ENCODE results near the gene LKAAEAR1.

LKAAEAR1 gene

GRCh38 chr20:64079273-64080012 lies 4.8 kb downstream of the LKAAEAR1 start, which contains the start of gene RGS19:
RGS19 (minus strand) TSS chr20:64079518; CDS start chr20:64076886, 2,632 bp downstream.
- DNase-seq (ENCODE audit: low spot score in 2 of 2) (peak; percentile 58 to 83), ATAC-seq (peak; percentile 55)
- H3K9me3 Mint-ChIP-seq, result no peaks in the 10 kb centered on the region
- H3K4me3 Mint-ChIP-seq, result peak within 1 kb of the TSS; percentile 91
- peak within 1 kb of the TSS; percentile 92 for H3K27ac Mint-ChIP-seq
- peaks cover 53% of the 10 kb centered on the region for H3K4me1 Mint-ChIP-seq
- peaks cover 20% of the 10 kb centered on the region for H3K36me3 Mint-ChIP-seq

DNA sequence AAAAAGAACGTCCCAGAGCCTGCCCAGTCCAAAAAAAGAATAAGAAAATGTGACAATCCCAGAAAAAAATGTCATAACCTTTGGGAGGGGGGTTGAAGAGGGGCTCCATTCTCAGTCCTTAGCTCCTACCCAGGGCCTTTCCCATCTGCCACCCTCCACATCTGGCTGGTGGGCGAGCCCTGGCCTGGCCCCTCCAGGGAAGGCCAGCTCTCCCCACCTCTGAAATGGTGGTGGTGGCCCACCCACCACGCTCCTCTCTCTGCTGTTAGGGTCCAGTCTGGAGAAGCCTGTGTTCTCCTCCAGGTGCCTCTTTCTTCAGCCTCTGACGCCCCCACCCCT lies 5.3 kb downstream of the LKAAEAR1 start:
- H3K36me3 Mint-ChIP-seq, result peaks cover 25% of the 10 kb centered on the region
- no peak for ATAC-seq

DNA sequence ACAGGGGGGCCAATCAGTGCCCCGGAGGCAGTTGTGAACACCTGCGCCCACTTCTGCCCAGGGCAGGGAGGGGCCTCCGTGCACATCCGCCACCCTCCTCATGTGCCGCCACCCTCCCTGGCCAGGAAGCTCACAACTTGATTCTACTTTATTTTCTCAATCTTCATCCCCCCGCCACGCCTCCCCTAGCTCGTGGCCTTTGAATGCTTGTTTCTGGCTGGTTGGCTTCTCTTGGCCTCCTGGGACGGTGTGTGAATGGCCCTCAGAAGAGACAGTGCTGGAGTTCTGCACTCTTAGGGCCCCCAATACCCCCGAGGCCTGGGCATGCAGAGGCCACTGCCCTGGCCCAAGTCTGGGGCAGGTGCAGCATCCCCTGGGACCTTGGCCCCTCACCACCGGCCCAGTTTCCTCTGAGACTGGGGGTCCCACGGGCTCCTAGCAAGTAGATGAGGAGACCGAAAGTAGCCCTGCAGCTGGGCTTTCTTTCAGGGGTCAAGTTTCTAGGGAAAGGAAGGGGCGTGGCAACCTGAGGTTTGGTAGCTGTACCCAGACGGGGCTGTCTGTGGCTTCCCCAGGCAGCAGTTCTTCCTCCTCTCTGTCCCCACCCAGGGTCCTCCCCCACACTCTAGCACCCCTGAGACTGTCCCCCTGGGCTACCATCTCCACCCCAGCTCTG lies 6.2 kb downstream of the LKAAEAR1 start:
- ATAC-seq (peak; percentile 53), DNase-seq (ENCODE audit: low spot score in 2 of 2) (peak in 1 of 2 donors; percentile 74)
- Mint-ChIP-seq H3K36me3 (peaks cover 34% of the 10 kb centered on the region), H3K9me3 (no peaks in the 10 kb centered on the region), H3K4me1 (peaks cover 45% of the 10 kb centered on the region), H3K27ac (peak overlapping the region; percentile 92), H3K4me3 (peak overlapping the region; percentile 91)

More for the DNA sequence above, 5.3 kb downstream of the LKAAEAR1 start:
- Mint-ChIP-seq H3K4me1 (peaks cover 48% of the 10 kb centered on the region), H3K9me3 (no peaks in the 10 kb centered on the region), H3K27ac (peak overlapping the region; percentile 92), H3K4me3 (peak overlapping the region; percentile 91)
- no peak for DNase-seq (ENCODE audit: low spot score in 2 of 2)

GRCh38 chr20:64077541-64077875 lies 6.7 kb downstream of the LKAAEAR1 start:
- Mint-ChIP-seq H3K27ac (peak overlapping the region; percentile 92), H3K36me3 (peaks cover 39% of the 10 kb centered on the region), H3K9me3 (no peaks in the 10 kb centered on the region), H3K4me1 (peaks cover 40% of the 10 kb centered on the region), H3K4me3 (peak overlapping the region; percentile 91)
- ATAC-seq (no peak), DNase-seq (ENCODE audit: low spot score in 2 of 2) (no peak)

DNA sequence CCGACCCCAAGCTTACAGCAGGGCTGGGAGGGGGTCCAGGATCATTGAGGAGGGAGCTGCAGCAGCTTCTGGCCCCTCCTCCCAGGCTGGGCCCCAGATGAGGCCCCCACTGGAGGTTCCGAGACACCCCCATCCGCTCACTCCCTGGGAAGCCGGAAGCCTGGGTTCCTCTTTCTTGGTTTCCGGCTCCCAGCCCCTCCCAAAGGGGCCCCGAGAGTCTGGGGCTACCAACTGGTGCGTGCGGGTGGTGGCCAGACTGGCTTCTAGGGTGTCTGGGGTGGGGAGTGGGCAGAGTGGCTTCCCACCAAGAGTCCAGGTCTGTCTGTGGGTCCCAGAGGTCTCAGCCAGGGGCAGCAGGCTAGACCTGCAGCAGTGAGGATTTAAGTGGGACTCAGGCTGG lies 7.1 kb downstream of the LKAAEAR1 start:
- DNase-seq (ENCODE audit: low spot score in 2 of 2), result no peak
- Mint-ChIP-seq H3K9me3 (no peaks in the 10 kb centered on the region), H3K36me3 (peaks cover 43% of the 10 kb centered on the region), H3K4me3 (peak overlapping the region; percentile 91), H3K27ac (peak overlapping the region; percentile 92), H3K4me1 (peaks cover 40% of the 10 kb centered on the region)
- no peak for ATAC-seq

- ATAC-seq, result no peak
- peaks cover 39% of the 10 kb centered on the region for H3K4me1 Mint-ChIP-seq
- peak overlapping the region; percentile 92 for H3K27ac Mint-ChIP-seq
- H3K4me3 Mint-ChIP-seq, result peak overlapping the region; percentile 91
- H3K9me3 Mint-ChIP-seq, result no peaks in the 10 kb centered on the region
- H3K36me3 Mint-ChIP-seq, result peaks cover 50% of the 10 kb centered on the region
- DNase-seq (ENCODE audit: low spot score in 2 of 2), result no peak
Measured at GRCh38 chr20:64076061-64076997, 7.9 kb downstream of the LKAAEAR1 start.

GRCh38 chr20:64075556-64075955 lies 8.6 kb downstream of the LKAAEAR1 start:
- ATAC-seq, result no peak
- Mint-ChIP-seq H3K36me3 (peaks cover 54% of the 10 kb centered on the region), H3K4me3 (peak overlapping the region; percentile 91), H3K4me1 (peaks cover 36% of the 10 kb centered on the region), H3K27ac (peak overlapping the region; percentile 37), H3K9me3 (no peaks in the 10 kb centered on the region)
- DNase-seq (ENCODE audit: low spot score in 2 of 2), result no peak

- ATAC-seq (no peak), DNase-seq (ENCODE audit: low spot score in 2 of 2) (no peak)
- H3K4me1 Mint-ChIP-seq, result peaks cover 35% of the 10 kb centered on the region
- no peaks in the 10 kb centered on the region for H3K9me3 Mint-ChIP-seq
- peaks cover 57% of the 10 kb centered on the region for H3K36me3 Mint-ChIP-seq
- no peak overlapping the region for H3K4me3 Mint-ChIP-seq
- no peak overlapping the region for H3K27ac Mint-ChIP-seq
Measured at GRCh38 chr20:64074963-64075362, 9.2 kb downstream of the LKAAEAR1 start.

DNA sequence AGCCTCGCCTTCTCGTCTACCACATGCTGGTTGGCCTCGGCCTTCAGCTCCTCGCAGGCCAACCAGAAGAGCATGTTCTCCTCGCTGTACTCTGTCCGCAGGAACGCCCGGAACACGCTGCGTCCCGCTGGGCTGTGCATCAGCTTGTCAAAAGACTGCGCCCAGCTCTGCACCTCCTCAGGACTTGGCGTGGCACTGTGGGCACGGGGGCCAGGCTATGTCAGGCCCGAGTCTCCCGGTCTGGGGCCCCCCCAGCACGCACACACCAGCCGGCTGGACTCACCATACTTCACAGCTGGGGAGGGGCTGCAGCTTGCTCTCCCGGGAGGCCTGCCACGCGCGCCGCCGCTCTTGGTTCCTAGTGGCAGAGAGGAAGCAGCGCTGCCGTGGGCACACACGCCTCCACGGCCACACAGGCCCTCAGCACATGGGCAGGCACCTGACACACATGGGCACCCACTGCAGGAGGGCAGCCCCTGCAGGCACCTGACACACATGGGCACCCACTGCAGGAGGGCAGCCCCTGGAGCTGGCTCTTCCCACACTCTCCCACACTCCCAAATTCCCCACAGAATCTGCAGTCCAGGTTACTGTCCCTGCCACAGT lies 9.9 kb downstream of the LKAAEAR1 start:
- Mint-ChIP-seq H3K36me3 (peaks cover 57% of the 10 kb centered on the region), H3K9me3 (no peaks in the 10 kb centered on the region), H3K4me3 (no peak overlapping the region), H3K27ac (no peak overlapping the region), H3K4me1 (peaks cover 35% of the 10 kb centered on the region)
- DNase-seq (ENCODE audit: low spot score in 2 of 2) (no peak), ATAC-seq (no peak)

DNA sequence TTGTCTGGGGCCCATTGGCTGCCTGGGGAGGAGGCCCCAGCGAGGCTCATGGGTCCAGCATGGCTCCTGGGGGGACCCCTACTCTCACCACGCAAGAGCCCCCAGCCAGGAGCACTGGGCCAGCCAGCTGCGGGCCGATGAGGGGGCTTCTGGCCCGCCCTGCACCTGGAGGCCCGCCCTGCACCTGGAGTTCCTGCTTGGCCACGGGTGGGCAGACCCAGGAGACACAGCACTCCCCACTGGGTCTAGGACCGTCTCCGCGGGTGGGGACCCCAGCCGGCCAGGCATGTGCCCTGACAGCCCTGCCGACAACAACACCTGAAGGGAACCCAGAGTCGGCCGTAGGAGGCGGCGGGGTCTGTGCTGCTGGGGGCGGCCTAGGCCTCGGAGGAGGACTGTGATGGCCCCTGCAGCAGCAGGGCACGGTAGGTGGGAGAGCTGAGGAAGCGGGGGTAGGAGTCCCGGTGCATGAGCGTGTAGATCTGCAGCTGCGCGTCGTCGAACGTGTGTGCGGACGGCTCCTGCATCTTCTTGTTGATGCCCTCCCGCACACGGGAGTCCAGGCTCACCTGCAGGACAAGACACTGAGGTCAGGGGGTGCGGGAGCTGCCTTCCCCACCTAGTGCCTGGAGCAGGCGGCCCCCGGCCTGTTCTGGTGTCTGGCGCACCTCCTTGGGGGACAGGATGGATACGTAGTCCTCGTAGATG lies 10.6 kb downstream of the LKAAEAR1 start:
- Mint-ChIP-seq H3K9me3 (no peaks in the 10 kb centered on the region), H3K36me3 (peaks cover 57% of the 10 kb centered on the region), H3K4me1 (peaks cover 29% of the 10 kb centered on the region), H3K27ac (no peak overlapping the region), H3K4me3 (no peak overlapping the region)
- ATAC-seq (no peak), DNase-seq (ENCODE audit: low spot score in 2 of 2) (no peak)

DNA sequence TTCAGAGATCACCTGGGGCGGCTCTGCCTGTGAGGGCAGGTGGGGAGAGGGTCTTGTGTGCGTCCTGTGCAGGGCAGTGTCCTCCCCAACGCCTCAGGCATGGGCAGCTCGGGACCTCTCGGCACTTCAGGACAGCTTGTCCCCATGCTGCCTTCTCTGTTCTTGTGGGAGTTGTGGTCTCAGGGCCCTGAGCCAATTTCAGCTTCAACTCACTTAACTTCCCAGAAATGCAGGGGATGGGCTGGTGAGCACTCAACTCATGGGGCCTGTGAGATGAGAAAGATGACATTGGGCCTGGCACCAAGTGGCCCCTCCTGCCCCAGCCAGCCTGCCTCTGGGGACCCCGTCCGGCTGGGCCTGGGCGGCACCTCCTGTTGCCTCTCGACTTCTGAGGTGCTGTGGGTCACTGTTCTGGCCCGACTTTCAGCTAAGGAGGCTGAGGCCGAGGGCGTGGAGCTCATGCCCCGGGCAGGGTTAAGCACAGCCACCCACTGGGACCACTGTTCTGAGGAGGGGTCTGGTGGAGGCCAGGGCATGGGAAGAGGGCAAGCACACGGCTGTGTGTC lies 11.6 kb downstream of the LKAAEAR1 start:
- no peak overlapping the region for H3K4me3 Mint-ChIP-seq
- peaks cover 62% of the 10 kb centered on the region for H3K36me3 Mint-ChIP-seq
- DNase-seq (ENCODE audit: low spot score in 2 of 2) (no peak), ATAC-seq (no peak)
- H3K4me1 Mint-ChIP-seq, result peaks cover 29% of the 10 kb centered on the region
- H3K27ac Mint-ChIP-seq, result peak overlapping the region; percentile 68
- no peaks in the 10 kb centered on the region for H3K9me3 Mint-ChIP-seq

DNA sequence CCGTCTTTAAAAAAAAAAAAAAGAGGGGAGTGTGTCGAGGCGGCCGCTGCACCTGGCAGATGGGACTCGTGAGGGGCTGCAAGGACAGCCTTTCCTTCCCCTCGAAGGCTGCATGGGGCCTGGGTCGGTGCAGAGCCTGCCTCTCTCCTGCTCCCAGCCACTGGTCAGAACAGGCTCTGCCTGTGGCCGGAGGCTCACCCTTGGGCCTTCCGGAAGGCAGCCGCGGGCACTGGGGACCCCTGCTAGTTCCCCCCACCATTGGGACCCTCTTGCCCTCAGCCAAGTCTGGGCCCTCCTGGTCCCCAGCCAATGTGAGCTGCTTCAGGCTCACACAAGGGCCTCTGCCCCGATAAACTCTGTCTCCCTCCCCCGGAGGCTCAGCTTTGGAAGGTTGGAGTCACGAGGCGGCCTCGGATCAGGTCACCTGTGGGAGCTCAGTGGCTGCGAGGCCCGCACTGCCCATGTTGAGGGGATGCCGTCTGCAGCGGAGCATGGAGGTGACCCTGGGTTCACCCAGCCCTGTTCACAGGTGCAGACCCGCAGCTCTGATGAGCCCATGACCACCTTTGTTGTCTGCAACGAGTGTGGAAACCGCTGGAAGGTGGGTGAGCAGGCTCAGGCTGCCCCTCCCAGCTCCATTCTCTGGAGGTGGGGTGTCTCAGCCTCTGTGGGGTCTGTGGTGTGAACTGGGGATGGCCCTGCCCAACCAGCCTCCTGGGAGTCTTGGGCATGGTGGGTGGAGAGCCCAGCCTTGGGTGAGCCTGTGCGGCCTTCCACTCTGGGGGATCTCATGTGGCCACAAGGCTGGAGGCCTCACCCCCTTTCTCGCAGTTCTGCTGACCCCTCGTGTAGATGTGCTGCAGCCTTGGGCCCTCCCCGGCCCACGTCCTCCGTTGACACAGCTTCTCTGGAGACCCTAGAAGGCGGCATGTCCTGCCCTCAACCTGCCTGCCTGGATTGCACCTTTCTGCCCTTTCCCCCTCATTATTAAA lies 12.6 kb downstream of the LKAAEAR1 start:
- DNase-seq (ENCODE audit: low spot score in 2 of 2) (no peak), ATAC-seq (no peak)
- peaks cover 72% of the 10 kb centered on the region for H3K36me3 Mint-ChIP-seq
- peak overlapping the region; percentile 68 for H3K27ac Mint-ChIP-seq
- H3K4me3 Mint-ChIP-seq, result no peak overlapping the region
- peaks cover 30% of the 10 kb centered on the region for H3K4me1 Mint-ChIP-seq
- no peaks in the 10 kb centered on the region for H3K9me3 Mint-ChIP-seq

- H3K27ac Mint-ChIP-seq, result peak overlapping the region; percentile 68
- peaks cover 77% of the 10 kb centered on the region for H3K36me3 Mint-ChIP-seq
Measured at GRCh38 chr20:64070244-64070993, 13.8 kb downstream of the LKAAEAR1 start.

More at GRCh38 chr20:64070244-64070993, 13.8 kb downstream of the LKAAEAR1 start:
- Mint-ChIP-seq H3K4me1 (peaks cover 42% of the 10 kb centered on the region), H3K9me3 (no peaks in the 10 kb centered on the region), H3K4me3 (no peak overlapping the region)
- ATAC-seq (no peak), DNase-seq (ENCODE audit: low spot score in 2 of 2) (no peak)

Data from stimulated activated effector memory CD8-positive, alpha-beta T cell treated with anti-CD3 and anti-CD28 coated beads, Interleukin-12 subunit alpha, Interleukin-12 subunit beta, amount 100 ng/mL, for 72 hours (primary cell).